ENCODE results near the gene PCDHGA1.

GRCh38 chr5:141371572-141372475 is 41.5 kb downstream of the PCDHGA1 start:
- TF ChIP-seq CTCF (IDR thresholded peaks at IDR 0.05; ENCODE audit: low read depth, low read length, poor library complexity, severe bottlenecking) (no peak), EZH2phosphoT487 (IDR thresholded peaks at IDR 0.05; ENCODE audit: borderline replicate concordance, low read length) (no peak)

Data from DOHH2 (cell line).